22Rv1 (cell line): ENCODE results near the gene LRRC36.

Experiments
- H3K27ac ChIP-seq: fragments of 450-650 bp; 2 replicates; pipeline ENCODE4 v1.5.1; 2017
- CTCF ChIP-seq: fragments of 450-650 bp; IDR thresholded peaks from 2 replicates; pipeline ENCODE4 v1.5.1; 2017; ENCODE audit warnings: mild to moderate bottlenecking
- ZFX ChIP-seq: fragments of 450-650 bp; IDR thresholded peaks from 2 replicates; pipeline ENCODE4 v1.6.1; 2017; ENCODE audit warnings: antibody characterized with exemption, borderline replicate concordance

The LRRC36 gene

GRCh38 chr16:67395458-67396158 lies 69.0 kb downstream of the LRRC36 start:
- TF ChIP-seq ZFX (no peak), CTCF (no peak)
- H3K27ac ChIP-seq, result peak overlapping the region; percentile 25; the same call in 1 of the 2 replicates

GRCh38 chr16:67396159-67397035 lies 69.8 kb downstream of the LRRC36 start:
- TF ChIP-seq ZFX, result no peak
- no peak for TF ChIP-seq CTCF
- peak overlapping the region; percentile 25; the same call in 1 of the 2 replicates for H3K27ac ChIP-seq

- TF ChIP-seq ZFX (no peak), CTCF (no peak)
- H3K27ac ChIP-seq, result 0 out of 2 replicates have a peak overlapping the region, but pooled peaks have one; percentile 25
Observed at GRCh38 chr16:67397036-67397801, 70.6 kb downstream of the LRRC36 start.

GRCh38 chr16:67397812-67398545 lies 71.4 kb downstream of the LRRC36 start:
- H3K27ac ChIP-seq, result no peak overlapping the region
- TF ChIP-seq CTCF (no peak), ZFX (no peak)

- no peak overlapping the region for H3K27ac ChIP-seq
- TF ChIP-seq ZFX (no peak), CTCF (no peak)
Observed at GRCh38 chr16:67398546-67399217, 72.1 kb downstream of the LRRC36 start.

- peak; percentile 82 for TF ChIP-seq CTCF
- no peak for TF ChIP-seq ZFX
- H3K27ac ChIP-seq, result no peak overlapping the region
Observed at GRCh38 chr16:67399218-67399733, 72.7 kb downstream of the LRRC36 start.
